Measurements from ENCODE around the gene TBC1D7. TPM values are rescaled to one million over a fixed set of nuclear protein-coding genes. Genes with fewer than 3 reads are reported as not detected.

Gene TBC1D7
- total and polyA plus RNA-seq, 2 donors (not counting 1 experiment from before 2014, with no cell fraction given), result 21.5 to 22.3 TPM

DNA sequence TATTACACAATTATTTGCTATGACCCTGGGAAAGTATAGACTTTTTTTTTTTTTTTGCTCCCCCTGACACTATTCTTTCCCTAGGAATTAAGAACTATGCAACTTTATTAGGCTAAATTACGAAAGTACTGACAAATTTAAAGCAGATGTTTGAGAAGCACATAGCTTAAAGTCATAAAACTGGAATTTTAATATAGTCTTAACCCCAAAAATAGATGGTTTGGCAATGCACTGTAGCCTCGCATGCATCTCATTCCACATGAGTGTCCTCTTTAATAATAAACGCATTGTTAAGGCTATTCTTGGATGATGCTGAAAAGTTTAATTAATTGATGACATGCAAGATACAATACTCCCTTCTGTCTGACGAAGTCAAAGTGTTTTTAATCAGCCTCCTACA is 49.3 kb downstream of the TBC1D7 start:
- Histone ChIP-seq H3K9ac (ENCODE audit: low read length) (no peak overlapping the region), H3K4me2 (replicated peaks; ENCODE audit: low read depth, low read length, poor library complexity, severe bottlenecking) (no peak overlapping the region), H3K27ac (ENCODE audit: low read length in 2 of 2) (peak overlapping the region in 1 of 2 donors; percentile 50), H3K9me3 (ENCODE audit: control extremely low read depth in 1 of 3, control insufficient read depth in 2 of 3, insufficient read depth in 1 of 3, low read length in 2 of 3) (no peaks in the 10 kb centered on the region), H3K4me1 (ENCODE audit: control insufficient read depth in 2 of 2, insufficient read depth in 2 of 2, low read length in 2 of 2) (peaks cover 49 to 70% of the 10 kb centered on the region in 2 donors), H2AFZ (ENCODE audit: insufficient read depth, low read depth, low read length, poor library complexity, severe bottlenecking) (no peak overlapping the region), H3K27me3 (replicated peaks in 1 of 4; ENCODE audit: control extremely low read depth in 1 of 4, control insufficient read depth in 3 of 4, insufficient read depth in 4 of 4, low read length in 3 of 4) (no peaks in the 10 kb centered on the region), H3K79me2 (ENCODE audit: control insufficient read depth, insufficient read depth, low read length) (peaks cover 84% of the 10 kb centered on the region), H3K36me3 (replicated peaks in 1 of 2; ENCODE audit: control extremely low read depth in 1 of 2, control insufficient read depth in 1 of 2, extremely low read depth in 1 of 2, insufficient read depth in 2 of 2, low read length in 1 of 2) (peaks cover 1 to 83% of the 10 kb centered on the region in 2 experiments), H4K20me1 (ENCODE audit: control insufficient read depth, insufficient read depth, low read length, poor library complexity, severe bottlenecking) (peaks cover 47% of the 10 kb centered on the region), H3K4me3 (ENCODE audit: control extremely low read depth in 1 of 5, extremely low read depth in 1 of 5, insufficient read depth in 1 of 5, low read depth in 2 of 5, low read length in 4 of 5) (no peak overlapping the region)
- no CpG with 5 or more reads among the region's 4 CpGs for WGBS (ENCODE audit: insufficient coverage)
- TF ChIP-seq, protein P1, sequence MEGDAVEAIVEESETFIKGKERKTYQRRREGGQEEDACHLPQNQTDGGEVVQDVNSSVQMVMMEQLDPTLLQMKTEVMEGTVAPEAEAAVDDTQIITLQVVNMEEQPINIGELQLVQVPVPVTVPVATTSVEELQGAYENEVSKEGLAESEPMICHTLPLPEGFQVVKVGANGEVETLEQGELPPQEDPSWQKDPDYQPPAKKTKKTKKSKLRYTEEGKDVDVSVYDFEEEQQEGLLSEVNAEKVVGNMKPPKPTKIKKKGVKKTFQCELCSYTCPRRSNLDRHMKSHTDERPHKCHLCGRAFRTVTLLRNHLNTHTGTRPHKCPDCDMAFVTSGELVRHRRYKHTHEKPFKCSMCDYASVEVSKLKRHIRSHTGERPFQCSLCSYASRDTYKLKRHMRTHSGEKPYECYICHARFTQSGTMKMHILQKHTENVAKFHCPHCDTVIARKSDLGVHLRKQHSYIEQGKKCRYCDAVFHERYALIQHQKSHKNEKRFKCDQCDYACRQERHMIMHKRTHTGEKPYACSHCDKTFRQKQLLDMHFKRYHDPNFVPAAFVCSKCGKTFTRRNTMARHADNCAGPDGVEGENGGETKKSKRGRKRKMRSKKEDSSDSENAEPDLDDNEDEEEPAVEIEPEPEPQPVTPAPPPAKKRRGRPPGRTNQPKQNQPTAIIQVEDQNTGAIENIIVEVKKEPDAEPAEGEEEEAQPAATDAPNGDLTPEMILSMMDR (IDR thresholded peaks at IDR 0.05), result no peak
- TF ChIP-seq EZH2 (IDR thresholded peaks at IDR 0.05; ENCODE audit: borderline replicate concordance, insufficient read depth, low read depth, low read length, poor library complexity, severe bottlenecking), result no peak
- ChIA-PET CTCF (interaction anchor here (0.7 to 8.2 kb wide), 18 partner anchors 15 to 367 kb away, joined by 3 to 152 read pairs (median 8); partner anchors contain the start of genes NOL7 and TBC1D7), POLR2A (interaction anchor here (0.7 to 1.4 kb wide), 3 partner anchors 9 to 84 kb away, joined by 5 to 7 read pairs (median 5); no protein-coding TSS in a partner anchor)
- Mint-ChIP-seq H3K4me3 (no peak overlapping the region), H3K27ac (no peak overlapping the region), H3K27me3 (no peaks in the 10 kb centered on the region), H3K4me1 (peaks cover 78% of the 10 kb centered on the region), H3K9me3 (ENCODE audit: insufficient read depth) (no peaks in the 10 kb centered on the region)
- intact Hi-C loops (cut with micrococcal nuclease), result loop anchor here (1.0 to 5.0 kb wide), 2 partner anchors 84 to 367 kb away; no protein-coding TSS in a partner anchor
- ATAC-seq (ENCODE audit: low read depth) (no peak), DNase-seq (no peak)

GRCh38 chr6:13278164-13278563 is 50.2 kb downstream of the TBC1D7 start:
- intact Hi-C loops (cut with micrococcal nuclease), result loop anchor here (1.0 to 5.0 kb wide), 2 partner anchors 83 to 366 kb away; no protein-coding TSS in a partner anchor
- WGBS (ENCODE audit: insufficient coverage), result 20% methylated on average over 1 of the region's 3 CpGs
- H3K27me3 Mint-ChIP-seq, result no peaks in the 10 kb centered on the region
- TF ChIP-seq EZH2 (IDR thresholded peaks at IDR 0.05; ENCODE audit: borderline replicate concordance, insufficient read depth, low read depth, low read length, poor library complexity, severe bottlenecking), result no peak
- TF ChIP-seq, protein P1 (IDR thresholded peaks at IDR 0.05), result peak; percentile 61
- H3K9me3 Mint-ChIP-seq (ENCODE audit: insufficient read depth), result no peaks in the 10 kb centered on the region
- H3K9ac ChIP-seq (ENCODE audit: low read length), result peak overlapping the region; percentile 11
- peak overlapping the region; percentile 58 for H3K4me2 ChIP-seq (replicated peaks; ENCODE audit: low read depth, low read length, poor library complexity, severe bottlenecking)
- DNase-seq (peak; percentile 74), ATAC-seq (ENCODE audit: low read depth) (peak; percentile 22)
- no peak overlapping the region for H2AFZ ChIP-seq (ENCODE audit: insufficient read depth, low read depth, low read length, poor library complexity, severe bottlenecking)
- peaks cover 39% of the 10 kb centered on the region for H4K20me1 ChIP-seq (ENCODE audit: control insufficient read depth, insufficient read depth, low read length, poor library complexity, severe bottlenecking)
- H3K27ac Mint-ChIP-seq, result peak overlapping the region; percentile 57
- H3K4me3 Mint-ChIP-seq, result peak overlapping the region; percentile 63
- CTCF ChIA-PET, result interaction anchor here (0.7 to 8.2 kb wide), 23 partner anchors 9 to 367 kb away, joined by 3 to 152 read pairs (median 9); partner anchors contain the start of genes NOL7 and TBC1D7
- peaks cover 93% of the 10 kb centered on the region for H3K79me2 ChIP-seq (ENCODE audit: control insufficient read depth, insufficient read depth, low read length)
- peaks cover 49 to 70% of the 10 kb centered on the region in 2 donors for H3K4me1 ChIP-seq (ENCODE audit: control insufficient read depth in 2 of 2, insufficient read depth in 2 of 2, low read length in 2 of 2)
- H3K9me3 ChIP-seq (ENCODE audit: control extremely low read depth in 1 of 3, control insufficient read depth in 2 of 3, insufficient read depth in 1 of 3, low read length in 2 of 3), result no peaks in the 10 kb centered on the region
- no peaks in the 10 kb centered on the region for H3K27me3 ChIP-seq (replicated peaks in 1 of 4; ENCODE audit: control extremely low read depth in 1 of 4, control insufficient read depth in 3 of 4, insufficient read depth in 4 of 4, low read length in 3 of 4)
- H3K4me1 Mint-ChIP-seq, result peaks cover 72% of the 10 kb centered on the region
- H3K4me3 ChIP-seq (ENCODE audit: control extremely low read depth in 1 of 5, extremely low read depth in 1 of 5, insufficient read depth in 1 of 5, low read depth in 2 of 5, low read length in 4 of 5), result peak overlapping the region in 1 of 5 experiments; percentile 34
- H3K27ac ChIP-seq (ENCODE audit: low read length in 2 of 2), result peak overlapping the region; percentile 2 to 70
- POLR2A ChIA-PET, result interaction anchor here (0.7 to 1.4 kb wide), 5 partner anchors 8 to 83 kb away, joined by 3 to 7 read pairs (median 5); no protein-coding TSS in a partner anchor
- peaks cover 0 to 75% of the 10 kb centered on the region in 2 experiments for H3K36me3 ChIP-seq (replicated peaks in 1 of 2; ENCODE audit: control extremely low read depth in 1 of 2, control insufficient read depth in 1 of 2, extremely low read depth in 1 of 2, insufficient read depth in 2 of 2, low read length in 1 of 2)

All from B cell (primary cell).